PC-9 (cell line): ENCODE data around the gene SLC22A15.

ENCODE experiments used
- CTCF ChIP-seq: fragments of 200-600 bp; sonication (generic); conservative IDR thresholded peaks from 2 replicates; pipeline ENCODE4 v1.6.1; 2017; ENCODE audit warnings: mixed run types, antibody characterized with exemption, mild to moderate bottlenecking, moderate library complexity
- EZH2 ChIP-seq: fragments of 200-600 bp; sonication (generic); IDR thresholded peaks from 2 replicates; pipeline ENCODE4 v1.8.0; 2017; ENCODE audit warnings: antibody characterized with exemption, low read depth

- no peak for TF ChIP-seq CTCF
- TF ChIP-seq EZH2: no peak
These were observed 39.4 kb downstream of the SLC22A15 start for GRCh38 chr1:116015679-116016078.
